Osteocyte (in vitro differentiated cells): ENCODE data around the gene TOE1. TPM values are rescaled to one million over a fixed set of nuclear protein-coding genes. Genes with fewer than 3 reads are reported as not detected.

Source experiments
- DNase-seq: peaks from one replicate; pipeline ENCODE4 v3.0.0; 2021; ENCODE audit warnings: mixed read lengths; ENCODE audit not compliant: unreplicated experiment; ENCODE audit errors: extremely low spot score
- H3K27ac Mint-ChIP-seq: one replicate; pipeline ENCODE4 v1.8.0; 2021; ENCODE audit warnings: mild to moderate bottlenecking, mixed read lengths; ENCODE audit not compliant: unreplicated experiment
- H3K27me3 Mint-ChIP-seq: one replicate; pipeline ENCODE4 v1.8.0; 2021; ENCODE audit warnings: mixed read lengths; ENCODE audit not compliant: unreplicated experiment
- H3K36me3 Mint-ChIP-seq: one replicate; pipeline ENCODE4 v1.8.0; 2021; ENCODE audit warnings: mixed read lengths; ENCODE audit not compliant: unreplicated experiment
- H3K4me1 Mint-ChIP-seq: one replicate; pipeline ENCODE4 v1.8.0; 2021; ENCODE audit warnings: mixed read lengths; ENCODE audit not compliant: unreplicated experiment
- H3K4me3 Mint-ChIP-seq: one replicate; pipeline ENCODE4 v1.8.0; 2021; ENCODE audit warnings: mild to moderate bottlenecking, moderate library complexity, mixed read lengths; ENCODE audit not compliant: unreplicated experiment
- H3K9me3 Mint-ChIP-seq: one replicate; pipeline ENCODE4 v1.8.0; 2021; ENCODE audit warnings: mixed read lengths; ENCODE audit not compliant: unreplicated experiment
- CTCF ChIP-seq: fragments of 200-600 bp; sonication (generic); IDR thresholded peaks from 2 replicates; pipeline ENCODE4 v1.5.0; 2021; ENCODE audit warnings: antibody characterized with exemption, mild to moderate bottlenecking, moderate library complexity
- total RNA-seq: library from RNA; stranded (reverse); gene quantifications from 2 replicates; pipeline ENCODE4 v1.2.1, GENCODE V29; 2021

Gene TOE1
- total RNA-seq, 1 donor from 2014 or later, result 8.5 TPM

GRCh38 chr1:45317166-45317565 is 22.8 kb upstream of the TOE1 start:
- H3K36me3 Mint-ChIP-seq, result no peaks in the 10 kb centered on the region
- H3K27ac Mint-ChIP-seq, result no peak overlapping the region
- H3K4me3 Mint-ChIP-seq, result no peak overlapping the region
- no peak for TF ChIP-seq CTCF
- no peaks in the 10 kb centered on the region for H3K9me3 Mint-ChIP-seq
- DNase-seq, result no peak
- H3K27me3 Mint-ChIP-seq, result peaks cover 2% of the 10 kb centered on the region
- H3K4me1 Mint-ChIP-seq, result no peaks in the 10 kb centered on the region

GRCh38 chr1:45319761-45320160 is 20.2 kb upstream of the TOE1 start:
- Mint-ChIP-seq H3K4me1 (no peaks in the 10 kb centered on the region), H3K27ac (no peak overlapping the region), H3K27me3 (no peaks in the 10 kb centered on the region), H3K4me3 (no peak overlapping the region), H3K9me3 (no peaks in the 10 kb centered on the region), H3K36me3 (no peaks in the 10 kb centered on the region)
- no peak for TF ChIP-seq CTCF
- DNase-seq, result no peak

GRCh38 chr1:45321444-45321843 is 18.5 kb upstream of the TOE1 start:
- no peaks in the 10 kb centered on the region for H3K36me3 Mint-ChIP-seq
- DNase-seq, result no peak
- no peaks in the 10 kb centered on the region for H3K4me1 Mint-ChIP-seq
- no peak for TF ChIP-seq CTCF
- H3K9me3 Mint-ChIP-seq, result no peaks in the 10 kb centered on the region
- H3K27ac Mint-ChIP-seq, result no peak overlapping the region
- H3K27me3 Mint-ChIP-seq, result no peaks in the 10 kb centered on the region
- no peak overlapping the region for H3K4me3 Mint-ChIP-seq

GRCh38 chr1:45322486-45323040 is 17.4 kb upstream of the TOE1 start:
- H3K36me3 Mint-ChIP-seq, result no peaks in the 10 kb centered on the region
- no peak for DNase-seq
- no peaks in the 10 kb centered on the region for H3K27me3 Mint-ChIP-seq
- no peaks in the 10 kb centered on the region for H3K4me1 Mint-ChIP-seq
- TF ChIP-seq CTCF, result no peak
- H3K27ac Mint-ChIP-seq, result no peak overlapping the region
- no peak overlapping the region for H3K4me3 Mint-ChIP-seq
- no peaks in the 10 kb centered on the region for H3K9me3 Mint-ChIP-seq

- no peak for DNase-seq
- H3K36me3 Mint-ChIP-seq, result peaks cover 5% of the 10 kb centered on the region
- no peaks in the 10 kb centered on the region for H3K9me3 Mint-ChIP-seq
- H3K27me3 Mint-ChIP-seq, result no peaks in the 10 kb centered on the region
- TF ChIP-seq CTCF, result no peak
- peaks cover 3% of the 10 kb centered on the region for H3K4me1 Mint-ChIP-seq
- no peak overlapping the region for H3K27ac Mint-ChIP-seq
- H3K4me3 Mint-ChIP-seq, result no peak overlapping the region
Measured at GRCh38 chr1:45325851-45326506, 14.0 kb upstream of the TOE1 start.
